ENCODE measurements around the gene VAMP3.

DNA sequence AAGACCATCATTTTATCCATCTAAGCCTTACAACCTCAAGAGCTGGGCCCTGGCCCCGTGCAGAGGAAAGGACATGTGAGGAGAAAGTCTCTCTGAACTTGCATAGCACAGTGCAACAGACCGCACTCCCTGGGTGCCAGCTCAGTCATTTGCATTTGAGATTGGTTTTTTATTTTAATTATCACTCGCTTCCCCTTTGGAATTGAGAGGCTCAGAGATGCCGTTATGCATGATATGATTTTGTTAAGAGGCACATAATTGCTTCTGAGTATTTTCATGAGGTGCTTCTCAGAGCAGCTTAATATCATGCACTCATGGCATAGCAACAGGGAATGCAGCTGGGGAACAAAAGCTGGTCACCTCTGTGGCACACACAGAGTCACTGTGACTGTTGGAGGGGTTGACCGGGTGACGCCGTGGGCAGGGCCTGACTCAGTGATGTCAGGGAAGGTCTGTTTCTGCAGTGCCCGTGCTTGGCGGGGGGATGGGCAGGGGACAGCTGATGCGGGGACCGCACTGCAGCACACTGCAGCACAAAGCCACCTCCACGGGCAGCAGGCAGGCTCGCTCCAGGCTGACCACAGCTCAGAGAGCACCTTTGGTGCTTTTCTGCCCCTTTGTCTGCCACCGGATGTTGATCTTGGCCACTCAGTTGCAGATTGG is 43.2 kb upstream of the VAMP3 start:
- TF ChIP-seq CTCF (IDR thresholded peaks at IDR 0.05; ENCODE audit: low read depth, low read length, poor library complexity, severe bottlenecking), result no peak
- TF ChIP-seq EZH2phosphoT487 (IDR thresholded peaks at IDR 0.05; ENCODE audit: borderline replicate concordance, low read length), result no peak

Data from DOHH2 (cell line).